NK-92 treated with Interleukin-12 subunit alpha and Interleukin-12 subunit beta, amount 100 ng/mL, for 24 hours (cell line): ENCODE results near the gene ADAMTS7.
"Not testable (repeated sequence)": the region's sequence is repeated elsewhere in the genome, so short reads cannot be mapped to it uniquely, and the experiment has no call there.

Source experiments
- DNase-seq: peaks from one replicate; lab custom pipeline; 2025; lab: John Stamatoyannopoulos, UW

The ADAMTS7 gene

DNA sequence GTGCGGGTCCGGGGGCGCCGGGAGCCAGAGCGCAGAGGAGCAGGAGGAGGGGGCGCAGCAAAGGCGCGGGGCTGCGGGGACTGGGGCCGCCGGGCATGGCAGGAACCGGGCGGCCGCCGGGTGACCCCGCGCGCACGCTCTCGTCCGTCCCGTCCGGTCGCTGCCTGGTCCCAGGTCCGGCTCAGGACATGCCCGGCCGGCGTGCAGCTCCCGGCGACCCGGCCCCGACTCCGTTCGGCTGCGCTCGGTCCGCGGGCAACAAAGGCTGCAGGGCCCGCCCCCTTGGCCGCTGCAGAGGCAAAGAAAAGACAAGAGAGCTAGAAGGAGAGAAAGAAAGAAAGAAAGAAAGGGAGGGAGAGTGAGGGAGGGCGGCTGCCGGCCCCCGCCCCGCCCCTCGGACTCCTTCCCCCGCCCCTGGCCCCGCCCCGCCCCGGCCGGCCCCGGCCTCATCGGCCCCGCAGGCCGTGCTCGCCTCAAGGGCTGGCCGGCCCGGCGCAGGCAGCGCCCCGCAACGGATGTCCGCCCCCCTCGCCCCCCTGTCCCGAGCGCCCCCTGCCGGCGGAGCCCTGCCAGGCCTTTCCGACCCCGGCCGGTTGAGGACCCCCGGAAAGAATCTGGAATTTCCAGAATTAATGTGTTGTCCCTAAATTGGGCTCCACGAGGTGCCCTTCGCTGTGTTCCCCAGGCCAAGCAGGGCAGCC, at the start of gene ADAMTS7:
Gene ADAMTS7, minus strand, starts transcription at position 341 of the 701 bp plus-strand sequence. Its CDS starts 244 bp downstream, at position 97.
- no peak for DNase-seq

DNA sequence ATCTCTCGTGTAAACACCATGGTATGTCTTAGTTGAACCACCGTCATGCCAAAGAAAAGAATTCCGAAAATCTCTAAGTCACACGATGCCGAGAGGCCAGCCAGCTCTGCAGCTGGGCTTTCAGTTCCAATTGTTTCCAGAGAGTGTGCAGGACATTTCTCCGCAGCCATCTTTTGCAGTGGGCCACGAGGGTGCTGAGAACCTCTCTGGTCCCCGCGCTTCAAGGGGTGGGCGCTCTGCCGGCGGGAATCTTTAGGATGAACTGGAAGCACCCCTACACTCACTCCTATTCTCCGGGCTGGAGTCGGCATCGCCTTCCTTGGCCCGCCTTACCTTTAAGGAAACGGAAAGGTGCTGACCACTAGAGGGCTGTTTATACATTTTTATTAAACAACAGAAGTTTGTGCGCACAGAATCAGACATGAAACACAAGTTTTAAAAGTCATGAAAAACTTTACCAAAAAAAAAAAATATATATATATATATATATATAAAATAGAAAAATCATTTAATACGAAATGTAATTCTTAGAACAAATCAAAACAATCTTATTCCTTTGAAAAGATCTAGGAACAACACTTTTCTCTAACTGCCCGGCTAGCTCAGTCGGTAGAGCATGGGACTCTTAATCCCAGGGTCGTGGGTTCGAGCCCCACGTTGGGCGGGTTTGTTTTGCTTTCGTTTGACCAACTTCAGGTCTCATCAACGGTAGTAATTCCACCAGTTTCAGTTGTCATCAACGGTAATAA, 48.9 kb upstream of the ADAMTS7 start:
- no peak for DNase-seq

- DNase-seq, result no peak
These were observed 44.5 kb upstream of the ADAMTS7 start for GRCh38 chr15:78855746-78856145.

GRCh38 chr15:78854833-78855372, 43.6 kb upstream of the ADAMTS7 start:
- DNase-seq, result no peak

DNA sequence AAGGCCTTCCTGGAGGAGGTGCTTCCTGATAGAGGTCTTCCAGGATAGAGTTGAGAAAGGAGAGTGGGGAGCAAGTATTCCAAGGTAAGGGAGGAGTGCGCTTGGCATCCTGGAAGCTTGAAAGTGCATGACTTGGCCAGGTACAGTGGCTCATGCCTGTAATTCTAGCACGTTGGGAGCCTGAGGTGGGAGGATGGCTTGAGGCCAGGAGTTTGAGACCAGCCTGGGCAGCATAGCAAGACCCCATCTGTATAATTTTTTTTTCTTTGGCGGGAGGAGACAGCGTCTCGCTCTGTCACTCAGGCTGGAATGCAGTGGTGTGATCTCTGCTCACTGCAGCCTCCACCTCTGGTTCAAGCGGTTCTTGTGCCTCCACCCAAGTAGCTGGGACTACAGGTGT, 42.2 kb upstream of the ADAMTS7 start:
- DNase-seq, result no peak

DNA sequence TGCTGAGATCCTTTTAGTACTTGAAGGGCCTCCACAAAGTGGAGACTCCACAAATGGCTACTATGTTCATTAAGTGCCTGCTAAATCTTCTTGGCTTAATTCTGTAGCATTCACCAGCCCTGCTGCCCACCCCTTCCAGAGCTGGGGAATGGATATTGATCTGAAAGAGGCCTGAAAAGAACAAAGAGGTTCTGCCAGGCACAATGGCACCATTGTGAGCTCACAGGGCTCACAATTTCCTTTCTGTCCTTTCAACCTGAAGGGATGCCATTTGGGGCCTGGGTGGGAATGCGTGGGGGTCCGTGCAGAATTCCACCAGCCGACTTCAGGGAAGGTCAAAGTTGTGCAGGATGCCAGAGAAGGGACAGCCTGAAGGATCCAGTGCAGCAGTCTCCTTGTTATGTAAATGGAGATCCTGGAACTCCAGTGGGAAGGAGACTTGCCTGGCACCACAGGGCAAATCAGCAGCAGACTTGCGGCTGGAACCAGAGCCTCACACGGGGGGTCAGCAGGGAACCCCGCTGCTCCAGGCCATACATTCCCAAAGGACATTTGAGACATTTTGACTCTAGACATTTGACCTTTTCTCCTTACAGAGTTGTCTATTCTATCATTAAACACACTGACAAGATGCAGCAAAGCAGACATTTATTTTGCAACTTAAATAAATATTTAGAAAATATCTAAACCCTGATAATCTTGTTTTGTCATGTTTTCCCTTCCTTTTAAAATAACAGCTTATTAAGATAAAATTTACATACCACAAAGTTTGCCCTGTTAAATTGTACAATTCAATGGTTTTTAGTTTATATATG, 39.9 kb upstream of the ADAMTS7 start:
- no peak for DNase-seq

DNA sequence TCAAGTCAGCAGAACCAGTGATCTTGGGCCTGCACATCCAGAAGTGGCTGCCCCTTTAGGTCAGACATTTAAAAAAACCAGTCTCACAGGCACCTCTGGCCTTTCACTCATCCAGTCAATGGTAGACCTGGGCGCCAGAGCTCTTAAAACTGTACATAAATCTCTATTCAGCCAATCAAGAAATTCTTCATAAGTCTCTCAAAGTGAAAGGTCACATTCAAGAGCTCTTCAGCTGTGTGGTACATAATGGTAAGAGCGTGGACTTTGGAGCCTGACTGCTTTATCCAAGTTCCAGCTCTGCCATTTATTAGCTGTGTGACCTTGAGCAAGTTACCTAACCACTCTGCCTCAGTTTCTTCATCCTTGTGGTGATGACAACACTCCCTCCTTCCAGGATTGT, 39.1 kb upstream of the ADAMTS7 start:
- DNase-seq, result no peak

GRCh38 chr15:78847387-78847906, 36.2 kb upstream of the ADAMTS7 start:
- DNase-seq, result not testable (repeated sequence)

DNA sequence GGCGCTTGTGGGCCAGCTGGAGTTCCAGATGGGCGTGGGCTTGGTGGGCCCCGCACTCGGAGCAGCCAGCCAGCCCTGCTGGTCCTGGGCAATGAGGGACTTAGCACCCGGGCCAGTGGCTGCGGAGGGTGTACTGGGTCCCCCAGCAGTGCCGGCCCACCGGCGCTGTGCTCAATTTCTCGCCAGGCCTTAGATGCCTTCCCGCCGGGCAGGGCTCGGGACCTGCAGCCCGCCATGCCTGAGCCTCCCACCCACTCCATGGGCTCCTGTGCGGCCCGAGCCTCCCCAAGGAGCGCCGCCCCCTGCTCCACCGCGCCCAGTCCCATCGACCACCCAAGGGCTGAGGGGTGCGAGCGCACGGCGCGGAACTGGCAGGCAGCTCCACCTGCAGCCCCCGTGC, 35.6 kb upstream of the ADAMTS7 start:
- DNase-seq, result not testable (repeated sequence)

- DNase-seq, result no peak
These were observed 31.3 kb upstream of the ADAMTS7 start for GRCh38 chr15:78842519-78842918.

GRCh38 chr15:78841891-78842290, 30.6 kb upstream of the ADAMTS7 start:
- no peak for DNase-seq

DNA sequence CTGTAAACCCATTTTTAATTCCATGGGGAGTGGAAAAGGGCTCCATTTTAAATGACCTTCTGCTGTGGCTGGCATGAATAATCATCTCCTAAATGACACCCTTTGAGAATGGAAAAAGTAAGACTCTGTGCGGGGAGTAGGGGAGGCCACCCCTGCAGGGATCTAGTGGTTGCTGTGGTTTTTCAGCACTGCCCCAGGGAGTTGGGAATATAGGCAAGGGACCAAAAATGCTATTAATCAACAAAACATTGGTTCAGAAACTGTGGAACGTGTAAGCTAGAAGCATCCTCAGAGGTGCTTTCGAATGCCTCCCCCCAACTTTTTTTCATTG, 30.1 kb upstream of the ADAMTS7 start:
- DNase-seq, result no peak

DNA sequence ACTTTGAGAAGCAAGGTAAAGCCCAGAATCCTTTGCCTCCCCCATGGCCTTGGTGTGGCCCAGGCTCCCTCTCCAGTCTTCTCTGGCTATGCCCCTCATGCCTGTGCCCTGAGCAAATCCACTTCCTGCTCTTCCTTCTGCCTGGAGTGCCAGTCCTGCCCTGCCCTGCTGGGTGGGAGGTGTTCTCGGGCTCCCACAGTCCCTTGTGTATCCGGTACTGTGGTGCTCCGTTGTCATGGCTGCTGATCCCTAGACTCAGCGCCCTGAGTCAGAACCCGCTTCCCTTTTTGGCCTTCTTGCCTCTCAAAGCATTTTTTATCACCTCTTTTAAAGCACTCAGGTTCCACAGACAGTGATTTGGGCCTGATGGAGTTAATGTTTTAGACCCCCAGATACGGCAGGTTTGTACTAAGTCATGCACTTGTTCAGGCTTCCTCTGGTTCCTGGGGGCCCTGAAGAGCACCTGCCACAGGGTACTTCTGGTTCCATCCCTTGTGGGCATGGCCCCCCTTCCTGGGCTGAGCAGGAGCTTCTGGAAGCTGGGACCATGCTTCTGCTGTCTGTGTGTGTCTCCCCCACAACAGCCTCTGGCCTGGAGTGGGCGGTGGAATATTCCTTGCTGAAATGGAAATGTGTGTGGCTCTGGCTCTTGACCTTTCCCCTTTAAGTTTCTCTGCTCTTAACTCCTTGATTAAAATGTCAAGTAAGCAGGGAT, 29.6 kb upstream of the ADAMTS7 start:
- no peak for DNase-seq

DNA sequence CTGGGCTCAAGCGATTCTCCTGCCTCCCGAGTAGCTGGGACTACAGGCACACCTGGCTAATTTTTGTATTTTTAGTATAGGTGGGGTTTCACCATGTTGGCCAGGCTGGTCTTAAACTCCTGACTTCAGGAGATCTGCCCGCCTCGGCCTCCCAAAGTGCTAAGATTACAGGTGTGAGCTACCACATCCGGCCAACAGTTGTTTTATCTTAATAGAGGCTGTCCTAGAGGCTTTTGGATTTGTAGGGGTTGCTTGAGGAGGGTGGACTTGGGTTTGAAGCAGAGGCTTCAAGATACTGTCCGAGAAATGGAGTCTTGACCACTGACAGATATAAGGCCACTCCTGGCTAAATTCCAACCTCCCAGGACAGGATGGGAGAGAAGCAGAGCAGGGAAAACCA, 27.9 kb upstream of the ADAMTS7 start:
- not testable (repeated sequence) for DNase-seq

GRCh38 chr15:78838489-78838888, 27.2 kb upstream of the ADAMTS7 start:
- DNase-seq, result no peak

DNA sequence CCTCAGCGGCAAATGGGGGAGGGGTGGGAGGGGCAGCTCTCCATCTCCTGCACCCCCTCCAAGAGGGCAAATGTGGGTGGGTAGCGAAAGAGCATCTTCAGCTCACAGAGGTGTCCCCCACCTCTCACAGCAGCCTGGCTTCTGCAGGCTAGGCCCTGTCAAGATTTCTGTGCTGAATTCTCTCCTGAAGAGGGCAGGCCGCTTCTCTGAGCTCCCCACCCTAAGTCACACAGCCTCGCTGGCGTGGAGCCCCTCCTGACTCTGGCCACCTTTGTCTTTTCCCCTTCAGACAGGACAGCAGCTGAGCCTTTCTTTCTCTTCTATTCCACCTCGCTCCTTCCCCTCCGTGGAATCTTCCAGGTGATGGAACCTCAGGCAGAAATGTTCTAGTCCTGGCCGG, 26.3 kb upstream of the ADAMTS7 start:
- no peak for DNase-seq

GRCh38 chr15:78837131-78837530, 25.9 kb upstream of the ADAMTS7 start:
- no peak for DNase-seq

GRCh38 chr15:78836333-78836732, 25.1 kb upstream of the ADAMTS7 start:
- no peak for DNase-seq

DNA sequence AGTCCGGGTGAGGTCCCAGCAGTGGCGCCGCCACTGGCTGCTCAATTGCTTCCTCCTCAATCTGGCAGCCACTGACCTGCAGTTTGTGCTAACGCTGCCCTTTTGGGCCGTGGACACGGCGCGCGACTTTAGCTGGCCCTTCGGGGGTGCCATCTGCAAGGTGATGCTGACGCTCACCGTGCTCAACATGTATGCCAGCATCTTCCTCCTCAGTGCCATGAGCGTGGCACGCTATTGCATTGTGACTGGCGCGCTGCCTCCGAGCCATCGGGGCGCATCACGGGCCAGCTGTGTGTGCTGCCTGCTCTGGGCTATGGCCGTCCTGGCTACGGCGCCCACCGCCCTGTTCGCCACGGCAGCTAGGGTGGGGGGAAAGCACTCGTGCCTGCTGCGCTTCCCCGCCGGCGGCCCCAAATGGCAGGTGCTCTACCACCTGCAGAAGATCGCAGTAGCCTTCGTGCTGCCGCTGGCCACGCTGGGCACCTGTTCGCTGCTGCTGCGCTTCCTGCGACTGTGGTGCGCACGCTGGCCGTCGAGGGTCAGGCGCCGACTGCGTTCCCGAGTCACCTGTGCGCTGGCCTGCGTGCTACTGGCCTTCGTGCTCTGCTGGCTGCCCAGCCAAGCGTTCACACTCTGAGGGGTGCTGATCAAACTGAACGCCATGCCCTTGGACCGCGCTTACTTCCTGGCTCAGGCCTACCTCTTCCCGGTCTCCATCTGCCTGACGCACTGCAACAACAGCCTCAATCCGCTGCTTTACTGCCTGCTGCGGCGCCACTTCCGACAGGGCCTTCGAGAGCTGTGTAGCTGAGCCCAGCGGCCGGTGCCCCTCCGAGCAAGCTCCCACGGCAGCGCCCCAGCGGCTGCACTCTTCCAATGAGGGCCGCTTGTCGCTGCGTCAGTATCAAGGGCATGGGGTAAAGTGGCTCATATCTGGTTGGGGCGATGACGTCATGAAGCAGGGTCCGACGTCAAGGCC, 20.3 kb upstream of the ADAMTS7 start:
- DNase-seq, result no peak

- no peak for DNase-seq
These were observed 19.4 kb upstream of the ADAMTS7 start for GRCh38 chr15:78830514-78831228.
